Anterior cingulate cortex (tissue), 58 donors: Measurements from ENCODE around the gene DMBX1.

Experiments used
- DNase-seq, 58 donors: peaks; one replicate each; lab custom pipeline; 2025; lab: John Stamatoyannopoulos, UW

The DMBX1 gene

GRCh38 chr1:46458846-46459245 is 30.8 kb upstream of the DMBX1 start:
- DNase-seq: no peak

- no peak for DNase-seq
Measured at GRCh38 chr1:46459315-46459714, 30.3 kb upstream of the DMBX1 start.

- no peak for DNase-seq
Measured at GRCh38 chr1:46461017-46461808, 28.4 kb upstream of the DMBX1 start.

GRCh38 chr1:46461809-46462448 is 27.7 kb upstream of the DMBX1 start:
- no peak for DNase-seq

GRCh38 chr1:46464013-46464548 is 25.6 kb upstream of the DMBX1 start:
- no peak for DNase-seq

DNA sequence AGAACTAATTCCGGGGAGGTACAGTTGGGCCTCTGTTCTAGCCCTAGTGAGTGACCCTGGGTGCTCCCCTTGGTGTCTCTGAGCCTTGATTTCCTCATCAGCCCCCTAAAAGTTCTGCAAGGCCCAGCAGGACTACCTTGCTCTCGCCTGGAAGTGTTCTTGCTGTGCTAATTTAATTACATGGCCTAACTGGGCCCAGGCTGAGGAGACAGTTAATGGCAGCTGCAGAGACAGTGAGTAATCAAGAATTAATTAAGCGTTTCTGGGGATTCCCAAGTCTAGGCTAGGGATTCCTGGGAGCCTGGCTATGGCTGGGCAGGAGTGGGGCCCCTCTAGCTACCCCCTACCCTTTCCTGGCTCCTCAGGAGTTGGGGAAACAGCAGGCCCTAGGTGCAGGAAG is 24.7 kb upstream of the DMBX1 start:
- no peak for DNase-seq

DNA sequence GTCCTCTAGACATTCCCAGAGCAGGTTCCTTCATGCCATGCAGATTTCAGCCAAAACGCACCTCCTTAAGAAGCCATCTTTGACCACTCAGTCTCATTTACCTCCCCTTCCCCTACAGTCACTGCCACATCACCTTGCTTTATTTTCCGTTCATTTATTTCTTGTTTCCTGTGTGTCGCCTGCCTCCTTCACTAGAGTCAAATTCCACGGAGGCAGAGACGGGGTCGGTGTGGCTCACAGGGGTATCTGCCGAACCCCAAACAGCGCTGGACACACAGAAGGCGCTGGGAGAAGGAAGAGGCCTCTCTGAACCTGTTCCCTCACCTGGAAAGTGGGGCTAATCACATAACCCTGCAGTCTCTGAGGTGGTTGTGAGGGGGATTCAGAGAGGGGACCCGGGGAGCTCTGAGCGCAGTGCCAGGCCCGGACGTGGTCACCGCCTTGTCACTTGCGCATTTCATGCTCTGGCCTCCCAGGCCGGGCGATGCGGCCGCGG is 23.6 kb upstream of the DMBX1 start:
- no peak for DNase-seq

GRCh38 chr1:46466477-46467182 is 23.0 kb upstream of the DMBX1 start:
- peak in 23 of 58 donors; percentile 10 to 61 (median 29) for DNase-seq

DNA sequence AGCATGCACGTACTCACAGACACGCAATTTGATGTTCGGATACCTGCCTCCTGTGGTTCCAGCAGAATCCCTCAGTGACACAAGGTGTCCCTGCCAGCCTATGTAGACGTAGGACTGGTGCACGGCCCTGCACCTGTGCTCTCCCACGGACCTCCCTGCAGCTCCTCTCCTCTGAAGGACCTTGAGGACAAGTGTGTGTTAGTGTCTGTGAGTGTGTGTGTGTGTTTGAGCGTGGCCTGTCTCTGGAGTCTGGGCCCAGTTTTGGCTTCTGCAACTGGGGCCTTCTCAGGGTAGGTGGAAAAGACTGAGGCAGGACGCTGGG is 22.5 kb upstream of the DMBX1 start:
- no peak for DNase-seq

GRCh38 chr1:46469881-46470280 is 19.8 kb upstream of the DMBX1 start:
- DNase-seq: no peak

- DNase-seq: no peak
Measured at GRCh38 chr1:46471848-46472492, 17.7 kb upstream of the DMBX1 start.

DNA sequence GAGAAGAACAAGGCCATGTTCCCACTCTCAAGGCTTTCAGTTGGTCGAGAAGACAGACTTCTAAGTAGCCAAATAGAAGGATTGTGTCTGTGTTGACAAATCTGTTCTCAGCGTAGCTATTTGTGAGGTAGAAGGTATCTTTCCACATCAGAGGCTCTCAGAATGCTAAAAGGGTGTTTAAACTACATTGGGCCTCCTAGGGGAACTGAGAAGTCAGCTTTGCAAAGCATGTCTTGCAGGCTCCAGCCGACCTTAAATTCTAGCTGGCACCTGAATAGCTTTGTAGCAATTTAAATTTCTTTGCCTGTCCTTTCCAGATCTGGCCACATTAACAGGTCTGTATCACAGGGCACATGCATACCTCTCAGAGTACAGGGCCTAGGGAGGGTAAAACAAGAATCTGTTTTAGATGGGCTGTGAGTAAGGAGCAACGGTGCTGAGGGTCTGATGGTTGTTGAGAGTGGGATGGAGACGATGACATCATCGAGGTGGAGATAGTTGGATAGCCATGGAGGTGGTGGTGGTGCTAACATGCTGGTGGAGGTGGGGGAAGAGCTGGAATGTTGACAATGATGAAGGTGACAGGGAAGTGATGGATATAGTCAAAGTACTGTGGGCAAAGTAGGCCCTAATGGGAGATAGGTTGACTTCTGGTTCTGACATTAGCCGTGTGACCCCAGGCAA is 17.0 kb upstream of the DMBX1 start:
- no peak for DNase-seq

DNA sequence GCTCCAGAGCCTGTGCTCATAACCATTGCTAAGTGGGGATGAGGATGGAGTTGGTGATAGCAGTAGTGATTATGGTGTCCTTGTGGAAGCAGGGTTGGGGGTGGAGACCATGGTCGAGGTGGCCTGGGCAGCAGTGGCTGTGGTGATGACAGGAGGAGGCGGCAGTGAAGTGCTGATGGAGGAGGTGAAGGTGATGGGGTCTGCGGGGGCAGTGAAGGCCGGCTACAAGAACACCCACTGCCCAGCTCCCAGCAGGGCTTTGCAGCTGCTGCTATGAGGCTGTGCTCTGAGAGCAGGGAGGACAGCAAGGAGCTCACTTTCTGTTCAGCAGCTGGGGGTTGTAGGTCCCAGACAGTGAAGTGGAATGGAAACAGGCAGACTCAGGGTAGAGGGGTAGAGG is 15.6 kb upstream of the DMBX1 start:
- no peak for DNase-seq

GRCh38 chr1:46474570-46474969 is 15.1 kb upstream of the DMBX1 start:
- no peak for DNase-seq

DNA sequence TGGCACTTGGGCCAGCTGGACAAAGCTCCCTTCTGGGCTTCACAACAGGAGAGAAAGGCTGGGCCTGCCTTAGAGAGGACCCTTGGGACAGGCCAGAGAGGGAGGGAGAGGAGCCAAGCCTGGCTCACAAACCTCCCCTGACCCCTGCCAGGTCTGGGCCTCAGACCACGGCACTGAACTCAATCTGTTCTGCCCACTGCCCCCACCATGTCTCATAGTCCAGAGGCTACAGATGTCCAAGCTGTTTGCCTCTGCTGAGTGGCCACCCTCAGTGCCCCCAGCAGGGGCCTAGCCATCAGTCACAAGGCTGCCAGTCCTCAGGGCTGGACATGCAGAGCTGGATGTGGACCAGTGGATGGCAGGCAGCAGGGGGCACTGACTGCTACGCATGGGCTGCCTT is 13.0 kb upstream of the DMBX1 start:
- no peak for DNase-seq

DNA sequence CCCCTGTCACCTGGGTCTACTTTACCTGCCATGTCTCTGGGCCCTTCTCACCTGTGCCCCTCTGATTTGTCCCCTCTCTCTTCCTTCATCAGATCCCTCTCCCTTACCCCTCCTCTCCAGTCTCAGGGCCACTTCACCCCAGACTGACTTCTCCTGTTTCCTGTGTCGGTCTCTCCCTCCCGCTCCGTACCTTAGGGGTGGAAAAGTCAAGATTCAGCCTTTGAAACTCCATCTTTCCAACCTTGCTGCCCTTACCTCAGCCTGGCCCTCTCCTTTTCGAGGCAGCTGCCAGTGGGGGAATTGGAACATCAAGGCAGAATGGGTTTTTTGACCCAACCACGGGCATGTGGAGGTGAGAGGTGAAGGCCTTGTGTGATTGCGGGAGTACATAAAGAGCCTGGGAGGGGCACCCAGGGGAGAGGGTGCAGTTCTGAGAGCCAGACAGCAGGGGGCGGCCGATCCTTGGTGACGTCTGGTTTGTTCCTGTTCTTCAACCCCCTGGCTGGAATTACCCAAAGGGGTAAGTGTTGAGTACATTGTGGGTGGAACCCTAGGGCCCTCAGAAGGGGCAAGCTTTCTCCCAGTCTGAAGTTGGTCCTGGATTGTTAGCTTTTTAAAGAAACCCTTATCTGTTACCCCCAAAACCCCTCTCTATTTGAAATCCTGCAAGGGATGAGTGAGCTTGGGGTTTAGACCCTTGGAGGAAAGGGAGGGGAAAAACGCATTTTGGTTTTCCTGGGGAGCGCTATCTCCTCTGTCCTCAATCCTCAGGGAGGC is 12.3 kb upstream of the DMBX1 start:
- peak in 53 of 58 donors; percentile 3 to 76 (median 38) for DNase-seq

DNA sequence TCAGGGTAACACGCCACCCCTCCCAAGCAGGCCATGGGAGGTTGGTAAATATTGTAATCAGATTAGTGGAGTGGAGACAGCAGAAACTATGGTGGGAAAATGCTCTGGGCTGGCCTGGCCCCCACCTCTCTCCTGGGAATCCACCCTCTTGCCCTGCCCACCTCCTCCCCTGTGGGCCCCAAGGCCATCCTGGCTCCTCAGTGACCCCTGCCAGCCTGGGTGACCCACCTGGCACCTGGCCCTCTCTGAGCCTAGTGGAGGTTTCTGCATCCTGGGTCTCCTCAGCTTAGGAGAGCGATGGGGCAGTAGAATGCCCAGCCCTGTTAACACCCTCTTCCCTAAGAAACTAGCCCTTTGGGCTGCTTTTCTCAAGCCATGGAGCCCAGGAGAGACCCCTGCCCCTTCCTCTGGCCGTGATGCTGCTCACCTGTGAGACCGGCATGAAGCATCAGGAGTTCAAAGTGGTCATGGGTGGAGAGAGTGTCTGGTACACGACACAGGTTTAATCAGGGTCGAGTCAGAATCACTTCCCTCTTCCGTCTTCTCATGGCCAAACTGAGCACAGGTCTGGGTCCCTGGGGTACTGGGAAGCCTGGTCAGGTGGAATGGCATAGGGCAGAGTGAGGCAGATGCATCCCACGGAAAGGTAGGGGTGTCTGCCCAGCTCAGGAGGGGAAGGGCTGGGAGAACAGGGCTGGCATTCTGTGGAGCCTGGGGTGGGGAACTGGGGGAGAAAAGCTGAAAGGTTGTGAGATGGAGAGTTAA is 10.7 kb upstream of the DMBX1 start:
- DNase-seq: no peak

DNA sequence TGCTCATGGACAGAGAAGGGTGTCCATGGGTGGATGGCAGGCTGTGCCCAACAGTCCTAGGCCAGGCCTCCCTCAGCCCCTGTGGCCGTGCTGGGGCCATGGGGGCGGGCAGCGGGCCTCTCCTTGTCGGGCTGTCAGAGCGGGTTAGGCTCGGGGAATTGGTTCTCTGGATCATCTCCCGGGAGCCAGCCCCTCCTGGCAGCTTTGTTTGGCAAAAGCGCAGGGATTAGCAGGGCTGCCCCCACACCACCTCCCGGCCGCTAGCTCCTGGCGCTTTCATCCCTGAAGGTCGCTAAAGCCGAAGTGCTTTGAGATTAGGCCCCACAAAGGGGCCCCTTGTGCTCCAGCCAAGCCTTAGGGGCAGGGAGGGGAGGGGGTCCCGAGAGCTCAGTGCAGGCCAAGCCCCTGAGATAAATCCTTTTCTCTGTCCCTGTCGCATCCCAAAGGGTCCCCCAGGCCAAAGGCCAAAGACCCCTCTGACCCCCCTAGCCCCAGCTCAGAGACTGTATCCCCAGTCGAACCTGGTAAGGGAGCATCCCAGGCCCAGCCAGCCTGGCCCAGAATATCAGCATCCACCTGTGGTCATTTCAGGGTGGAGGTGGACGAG is 9.8 kb upstream of the DMBX1 start:
- DNase-seq: no peak
